Esophagus muscularis mucosa (tissue), 3 donors: ENCODE measurements around the gene PACSIN3.

Experiments used
- CTCF ChIP-seq, 3 experiments: fragments of 200-600 bp in 2 of 3; fragments of 450-650 bp in 1 of 3; sonication (generic) in 2 of 3; IDR thresholded peaks; one replicate each; pipeline ENCODE4 v1.5.1; 2017 to 2019; ENCODE audit warnings: antibody characterized with exemption in 3 of 3, mild to moderate bottlenecking in 2 of 3, moderate library complexity in 1 of 3
- EP300 ChIP-seq: sonication (generic); formaldehyde crosslinking; IDR thresholded peaks from one replicate; pipeline ENCODE4 v1.6.1; 2017; ENCODE audit warnings: antibody characterized with exemption

GRCh38 chr11:47183969-47184368 lies 2.3 kb downstream of the PACSIN3 start:
- TF ChIP-seq EP300 (no peak), CTCF (IDR thresholded peaks at IDR 0.05) (no peak)
